ENCODE measurements around the gene BRINP2. TPM values are rescaled to one million over a fixed set of nuclear protein-coding genes. Genes with fewer than 3 reads are reported as not detected.

Gene BRINP2
- total and polyA plus RNA-seq, 4 donors = 0.05 to 0.75 (median 0.36) TPM

DNA sequence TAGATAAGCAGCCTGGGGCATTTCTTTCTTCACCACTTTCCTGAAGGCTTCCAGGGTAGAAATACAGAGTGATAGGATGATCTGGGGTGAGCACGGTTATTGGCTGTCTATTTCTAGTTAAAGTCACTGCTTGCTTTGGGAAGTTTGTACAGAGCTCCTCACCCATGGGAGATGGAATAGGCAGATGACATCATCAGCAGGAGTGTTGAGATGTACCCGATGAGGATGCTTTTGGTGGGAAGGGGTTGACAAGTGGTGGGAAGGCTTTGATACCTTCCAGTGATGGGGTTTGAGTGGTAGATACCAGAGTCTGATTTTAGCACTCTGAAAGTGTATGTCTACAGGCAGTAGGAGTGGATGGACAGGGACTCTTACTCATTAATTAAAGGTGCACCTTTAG, 112.6 kb downstream of the BRINP2 start:
- Histone ChIP-seq H3K4me3 (ENCODE audit: low read depth in 1 of 3, low read length in 3 of 3) (no peak overlapping the region), H3K27ac (ENCODE audit: low read depth in 1 of 2, low read length in 2 of 2) (no peak overlapping the region), H3K36me3 (ENCODE audit: control insufficient read depth in 4 of 4, insufficient read depth in 3 of 4, low read depth in 1 of 4, low read length in 3 of 4) (no peaks in the 10 kb centered on the region), H3K27me3 (ENCODE audit: control insufficient read depth in 4 of 4, insufficient read depth in 4 of 4, low read length in 3 of 4) (no peaks in the 10 kb centered on the region), H3K9me3 (ENCODE audit: control insufficient read depth in 4 of 4, low read length in 3 of 4) (no peaks in the 10 kb centered on the region), H3K9ac (ENCODE audit: low read depth in 1 of 2, low read length in 2 of 2) (no peak overlapping the region), H3K4me1 (ENCODE audit: control insufficient read depth in 4 of 4, insufficient read depth in 4 of 4, low read length in 3 of 4) (no peaks in the 10 kb centered on the region)
- 90% methylated on average over 2 of the region's 2 CpGs for WGBS
- DNase-seq (ENCODE audit: low spot score) = no peak
- TF ChIP-seq, protein P1, sequence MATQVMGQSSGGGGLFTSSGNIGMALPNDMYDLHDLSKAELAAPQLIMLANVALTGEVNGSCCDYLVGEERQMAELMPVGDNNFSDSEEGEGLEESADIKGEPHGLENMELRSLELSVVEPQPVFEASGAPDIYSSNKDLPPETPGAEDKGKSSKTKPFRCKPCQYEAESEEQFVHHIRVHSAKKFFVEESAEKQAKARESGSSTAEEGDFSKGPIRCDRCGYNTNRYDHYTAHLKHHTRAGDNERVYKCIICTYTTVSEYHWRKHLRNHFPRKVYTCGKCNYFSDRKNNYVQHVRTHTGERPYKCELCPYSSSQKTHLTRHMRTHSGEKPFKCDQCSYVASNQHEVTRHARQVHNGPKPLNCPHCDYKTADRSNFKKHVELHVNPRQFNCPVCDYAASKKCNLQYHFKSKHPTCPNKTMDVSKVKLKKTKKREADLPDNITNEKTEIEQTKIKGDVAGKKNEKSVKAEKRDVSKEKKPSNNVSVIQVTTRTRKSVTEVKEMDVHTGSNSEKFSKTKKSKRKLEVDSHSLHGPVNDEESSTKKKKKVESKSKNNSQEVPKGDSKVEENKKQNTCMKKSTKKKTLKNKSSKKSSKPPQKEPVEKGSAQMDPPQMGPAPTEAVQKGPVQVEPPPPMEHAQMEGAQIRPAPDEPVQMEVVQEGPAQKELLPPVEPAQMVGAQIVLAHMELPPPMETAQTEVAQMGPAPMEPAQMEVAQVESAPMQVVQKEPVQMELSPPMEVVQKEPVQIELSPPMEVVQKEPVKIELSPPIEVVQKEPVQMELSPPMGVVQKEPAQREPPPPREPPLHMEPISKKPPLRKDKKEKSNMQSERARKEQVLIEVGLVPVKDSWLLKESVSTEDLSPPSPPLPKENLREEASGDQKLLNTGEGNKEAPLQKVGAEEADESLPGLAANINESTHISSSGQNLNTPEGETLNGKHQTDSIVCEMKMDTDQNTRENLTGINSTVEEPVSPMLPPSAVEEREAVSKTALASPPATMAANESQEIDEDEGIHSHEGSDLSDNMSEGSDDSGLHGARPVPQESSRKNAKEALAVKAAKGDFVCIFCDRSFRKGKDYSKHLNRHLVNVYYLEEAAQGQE (IDR thresholded peaks at IDR 0.05) = no peak
- no peak for TF ChIP-seq FOXA2 (IDR thresholded peaks at IDR 0.05)
- no peak for TF ChIP-seq JUND (IDR thresholded peaks at IDR 0.05)

DNA sequence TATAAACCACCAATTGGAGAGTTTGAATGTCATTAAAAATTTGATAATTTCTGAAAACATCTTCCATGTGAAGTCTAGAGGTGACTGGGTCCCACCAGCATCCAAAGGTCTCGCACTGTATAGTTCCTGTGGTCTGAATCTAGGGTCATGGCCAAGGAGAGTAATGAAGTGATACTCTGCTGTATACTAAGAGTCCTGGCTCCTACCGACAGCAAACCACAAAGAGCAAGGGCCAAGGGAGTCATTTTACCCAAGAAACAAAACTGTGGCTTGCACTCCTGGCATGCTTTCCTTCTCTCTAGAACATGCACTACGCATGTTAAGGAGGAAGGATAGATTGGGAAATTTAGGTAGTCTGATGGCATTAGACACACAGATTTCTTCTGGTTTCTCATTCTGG, 115.6 kb downstream of the BRINP2 start:
- H3K4me1 ChIP-seq (ENCODE audit: control insufficient read depth in 4 of 4, insufficient read depth in 4 of 4, low read length in 3 of 4) = no peaks in the 10 kb centered on the region
- DNase-seq (ENCODE audit: low spot score) = no peak
- H3K9me3 ChIP-seq (ENCODE audit: control insufficient read depth in 4 of 4, low read length in 3 of 4) = no peaks in the 10 kb centered on the region
- no peaks in the 10 kb centered on the region for H3K36me3 ChIP-seq (ENCODE audit: control insufficient read depth in 4 of 4, insufficient read depth in 3 of 4, low read depth in 1 of 4, low read length in 3 of 4)
- H3K9ac ChIP-seq (ENCODE audit: low read depth in 1 of 2, low read length in 2 of 2) = no peak overlapping the region
- H3K4me3 ChIP-seq (ENCODE audit: low read depth in 1 of 3, low read length in 3 of 3) = no peak overlapping the region
- 85% methylated on average over 3 of the region's 3 CpGs for WGBS
- no peak overlapping the region for H3K27ac ChIP-seq (ENCODE audit: low read depth in 1 of 2, low read length in 2 of 2)
- no peaks in the 10 kb centered on the region for H3K27me3 ChIP-seq (ENCODE audit: control insufficient read depth in 4 of 4, insufficient read depth in 4 of 4, low read length in 3 of 4)
- TF ChIP-seq YY1 (IDR thresholded peaks at IDR 0.05) (no peak), FOXA1 (IDR thresholded peaks at IDR 0.05) (no peak), SP1 (IDR thresholded peaks at IDR 0.05) (no peak), RAD21 (IDR thresholded peaks at IDR 0.05) (no peak), TAF1 (conservative IDR thresholded peaks at IDR 0.05) (no peak), GABPA (IDR thresholded peaks at IDR 0.05 in 1 of 2, conservative IDR thresholded peaks at IDR 0.05 in 1 of 2) (no peak), HNF4G (IDR thresholded peaks at IDR 0.05) (no peak), EGR1 (IDR thresholded peaks at IDR 0.05; ENCODE audit: low read depth in 2 of 2) (no peak), JUND (IDR thresholded peaks at IDR 0.05) (no peak), HNF4A (conservative IDR thresholded peaks at IDR 0.05) (no peak), NR2F2 (IDR thresholded peaks at IDR 0.05) (no peak), RXRA (IDR thresholded peaks at IDR 0.05) (no peak)
- TF ChIP-seq, protein P2, sequence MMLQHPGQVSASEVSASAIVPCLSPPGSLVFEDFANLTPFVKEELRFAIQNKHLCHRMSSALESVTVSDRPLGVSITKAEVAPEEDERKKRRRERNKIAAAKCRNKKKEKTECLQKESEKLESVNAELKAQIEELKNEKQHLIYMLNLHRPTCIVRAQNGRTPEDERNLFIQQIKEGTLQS (IDR thresholded peaks at IDR 0.05) = no peak
- TF ChIP-seq, protein P3, sequence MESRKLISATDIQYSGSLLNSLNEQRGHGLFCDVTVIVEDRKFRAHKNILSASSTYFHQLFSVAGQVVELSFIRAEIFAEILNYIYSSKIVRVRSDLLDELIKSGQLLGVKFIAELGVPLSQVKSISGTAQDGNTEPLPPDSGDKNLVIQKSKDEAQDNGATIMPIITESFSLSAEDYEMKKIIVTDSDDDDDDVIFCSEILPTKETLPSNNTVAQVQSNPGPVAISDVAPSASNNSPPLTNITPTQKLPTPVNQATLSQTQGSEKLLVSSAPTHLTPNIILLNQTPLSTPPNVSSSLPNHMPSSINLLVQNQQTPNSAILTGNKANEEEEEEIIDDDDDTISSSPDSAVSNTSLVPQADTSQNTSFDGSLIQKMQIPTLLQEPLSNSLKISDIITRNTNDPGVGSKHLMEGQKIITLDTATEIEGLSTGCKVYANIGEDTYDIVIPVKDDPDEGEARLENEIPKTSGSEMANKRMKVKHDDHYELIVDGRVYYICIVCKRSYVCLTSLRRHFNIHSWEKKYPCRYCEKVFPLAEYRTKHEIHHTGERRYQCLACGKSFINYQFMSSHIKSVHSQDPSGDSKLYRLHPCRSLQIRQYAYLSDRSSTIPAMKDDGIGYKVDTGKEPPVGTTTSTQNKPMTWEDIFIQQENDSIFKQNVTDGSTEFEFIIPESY (IDR thresholded peaks at IDR 0.05) = no peak
- TF ChIP-seq, protein P1 (IDR thresholded peaks at IDR 0.05) = no peak
- TF ChIP-seq, protein P4, sequence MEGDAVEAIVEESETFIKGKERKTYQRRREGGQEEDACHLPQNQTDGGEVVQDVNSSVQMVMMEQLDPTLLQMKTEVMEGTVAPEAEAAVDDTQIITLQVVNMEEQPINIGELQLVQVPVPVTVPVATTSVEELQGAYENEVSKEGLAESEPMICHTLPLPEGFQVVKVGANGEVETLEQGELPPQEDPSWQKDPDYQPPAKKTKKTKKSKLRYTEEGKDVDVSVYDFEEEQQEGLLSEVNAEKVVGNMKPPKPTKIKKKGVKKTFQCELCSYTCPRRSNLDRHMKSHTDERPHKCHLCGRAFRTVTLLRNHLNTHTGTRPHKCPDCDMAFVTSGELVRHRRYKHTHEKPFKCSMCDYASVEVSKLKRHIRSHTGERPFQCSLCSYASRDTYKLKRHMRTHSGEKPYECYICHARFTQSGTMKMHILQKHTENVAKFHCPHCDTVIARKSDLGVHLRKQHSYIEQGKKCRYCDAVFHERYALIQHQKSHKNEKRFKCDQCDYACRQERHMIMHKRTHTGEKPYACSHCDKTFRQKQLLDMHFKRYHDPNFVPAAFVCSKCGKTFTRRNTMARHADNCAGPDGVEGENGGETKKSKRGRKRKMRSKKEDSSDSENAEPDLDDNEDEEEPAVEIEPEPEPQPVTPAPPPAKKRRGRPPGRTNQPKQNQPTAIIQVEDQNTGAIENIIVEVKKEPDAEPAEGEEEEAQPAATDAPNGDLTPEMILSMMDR (IDR thresholded peaks at IDR 0.05; ENCODE audit: low read depth, low read length, missing input control) = no peak
- TF ChIP-seq, protein P5, sequence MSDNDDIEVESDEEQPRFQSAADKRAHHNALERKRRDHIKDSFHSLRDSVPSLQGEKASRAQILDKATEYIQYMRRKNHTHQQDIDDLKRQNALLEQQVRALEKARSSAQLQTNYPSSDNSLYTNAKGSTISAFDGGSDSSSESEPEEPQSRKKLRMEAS (IDR thresholded peaks at IDR 0.05) = no peak
